CD4-positive, alpha-beta T cell treated with Interleukin-4 for 4 hours (primary cell): ENCODE measurements around the gene FRMD4B.

Source experiments
- DNase-seq: peaks from one replicate; pipeline ENCODE4 v3.0.0-alpha.2; 2020

Gene FRMD4B

GRCh38 chr3:69385723-69386555 lies at the start of gene FRMD4B:
Gene FRMD4B (minus strand): TSS chr3:69386088. CDS start chr3:69385989, 99 bp downstream.
- no peak for DNase-seq

DNA sequence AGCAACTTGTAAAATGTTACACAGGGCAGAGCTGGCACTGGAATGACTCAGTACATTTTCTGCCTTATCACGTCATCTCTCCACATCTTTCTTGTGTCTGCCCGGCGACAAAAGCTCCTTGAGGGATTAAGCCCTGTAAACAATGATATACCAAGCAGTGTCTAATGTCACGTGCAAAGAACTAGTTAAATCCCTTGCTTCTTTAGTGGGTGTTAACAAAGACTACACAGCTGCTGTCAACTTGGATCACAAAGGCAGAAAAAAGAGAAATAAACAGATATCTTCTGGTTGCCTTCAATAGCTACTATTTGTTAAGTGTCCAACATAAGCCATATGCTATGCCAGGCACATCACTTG lies 48.1 kb upstream of the FRMD4B start:
- no peak for DNase-seq

DNA sequence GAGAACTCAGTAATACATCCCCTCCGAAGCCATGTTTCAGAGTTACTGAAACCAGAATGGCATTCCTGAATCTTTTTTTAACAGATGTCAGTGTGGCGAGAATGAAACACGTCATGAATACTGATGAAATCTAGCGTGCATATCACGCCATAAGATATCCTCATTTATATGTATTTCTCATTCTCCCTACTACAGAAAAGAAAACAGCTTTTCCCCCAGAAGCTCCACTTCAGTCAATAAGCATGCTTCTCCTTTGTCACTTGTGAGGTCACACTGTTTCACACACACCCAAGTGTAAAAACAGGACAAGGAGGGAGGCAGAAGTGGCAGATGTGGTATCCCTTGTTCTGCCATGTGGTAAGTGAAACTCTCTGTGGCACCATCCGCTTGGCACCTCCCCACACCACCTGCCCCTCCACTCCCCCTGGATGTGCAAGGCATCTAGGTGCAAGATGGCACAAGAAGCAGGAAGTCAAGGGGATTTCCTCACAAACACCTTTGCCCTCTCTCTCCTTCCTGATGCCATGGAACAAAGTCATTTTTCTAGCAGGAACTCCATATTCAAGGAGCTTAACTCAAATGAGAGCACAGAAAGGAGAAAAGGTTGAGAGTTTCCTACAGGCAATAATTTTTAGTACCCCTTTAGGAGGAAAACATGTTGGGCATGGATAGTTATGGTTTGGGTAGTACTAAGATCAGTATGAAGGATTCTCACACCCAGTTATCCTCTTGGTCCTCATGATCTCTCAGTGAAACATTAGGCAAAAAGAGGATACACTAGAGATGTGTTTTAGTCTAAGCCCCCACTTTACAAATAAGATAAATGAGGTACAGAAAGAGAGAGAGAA lies 47.5 kb upstream of the FRMD4B start:
- no peak for DNase-seq

DNA sequence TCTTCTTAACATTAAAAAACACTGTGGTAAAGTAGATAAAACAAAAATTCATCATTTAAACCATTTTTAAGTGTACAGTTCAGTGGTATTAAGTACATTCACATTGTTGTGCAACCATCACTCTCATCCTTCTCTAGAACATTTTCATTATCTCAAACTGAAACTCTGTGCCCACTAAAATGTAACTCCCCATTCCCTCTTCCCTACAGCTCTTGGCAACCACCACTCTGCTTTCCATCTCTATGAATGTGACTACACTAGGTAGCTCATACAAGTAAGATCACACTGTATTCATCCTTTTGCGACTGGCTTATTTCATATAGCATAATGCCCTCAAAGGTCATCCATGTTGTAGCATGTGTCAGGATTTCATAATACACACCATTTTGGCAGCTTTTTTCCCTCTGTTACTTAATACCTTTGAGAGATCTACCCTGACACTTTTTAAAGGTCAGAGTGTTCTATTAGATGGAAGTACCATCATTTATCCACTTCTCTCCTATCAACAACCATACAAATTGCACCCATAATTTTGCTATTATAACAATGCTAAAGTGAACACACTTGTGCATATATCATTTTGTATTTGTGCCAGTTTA lies 42.9 kb upstream of the FRMD4B start:
- no peak for DNase-seq

- no peak for DNase-seq
Observed at GRCh38 chr3:69426967-69427304, 41.0 kb upstream of the FRMD4B start.

GRCh38 chr3:69426291-69426966 lies 40.5 kb upstream of the FRMD4B start:
- DNase-seq = no peak

- DNase-seq = peak; percentile 14
Observed at GRCh38 chr3:69425249-69425648, 39.4 kb upstream of the FRMD4B start.

GRCh38 chr3:69423463-69424155 lies 37.7 kb upstream of the FRMD4B start:
- DNase-seq = no peak

GRCh38 chr3:69422751-69423150 lies 36.9 kb upstream of the FRMD4B start:
- no peak for DNase-seq

- no peak for DNase-seq
Observed at GRCh38 chr3:69420781-69421520, 35.1 kb upstream of the FRMD4B start.

GRCh38 chr3:69419276-69419675 lies 33.4 kb upstream of the FRMD4B start:
- DNase-seq = no peak

GRCh38 chr3:69417541-69418078 lies 31.7 kb upstream of the FRMD4B start:
- DNase-seq = no peak

DNA sequence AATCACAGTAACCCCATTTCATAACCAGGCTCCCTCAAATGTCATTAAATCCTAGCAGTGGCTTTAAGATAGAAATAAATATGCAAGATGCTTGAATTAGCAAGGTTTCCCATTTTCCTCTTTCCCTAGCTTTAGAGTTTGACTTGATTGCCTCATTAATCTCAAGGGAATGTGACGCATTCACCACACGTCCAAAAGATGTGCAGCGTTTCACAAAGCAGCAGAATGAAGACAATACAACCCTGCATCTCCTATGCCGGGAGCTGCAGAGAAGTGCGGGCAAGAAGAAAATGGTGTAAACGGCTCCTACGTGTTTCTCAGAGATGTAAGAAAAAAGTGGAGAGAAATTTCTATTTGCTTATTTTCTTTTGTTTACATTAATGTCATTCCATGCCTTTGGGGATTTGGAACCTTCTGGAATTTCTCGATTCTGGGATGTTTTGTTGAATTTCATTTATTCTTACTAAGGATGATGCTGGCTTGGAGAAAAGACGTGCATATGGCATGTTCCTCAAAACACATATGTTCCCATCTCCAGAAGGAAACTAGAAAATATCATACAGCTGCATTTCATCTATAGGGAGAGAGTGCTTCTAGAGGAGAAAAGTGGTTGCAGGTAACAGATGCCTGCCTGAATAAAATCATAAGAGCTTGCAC lies 27.8 kb upstream of the FRMD4B start:
- DNase-seq = no peak

GRCh38 chr3:69411346-69411745 lies 25.5 kb upstream of the FRMD4B start:
- DNase-seq = no peak

- peak; percentile 62 for DNase-seq
Observed at GRCh38 chr3:69410301-69410700, 24.4 kb upstream of the FRMD4B start.

- DNase-seq = no peak
Observed at GRCh38 chr3:69409831-69410230, 23.9 kb upstream of the FRMD4B start.

DNA sequence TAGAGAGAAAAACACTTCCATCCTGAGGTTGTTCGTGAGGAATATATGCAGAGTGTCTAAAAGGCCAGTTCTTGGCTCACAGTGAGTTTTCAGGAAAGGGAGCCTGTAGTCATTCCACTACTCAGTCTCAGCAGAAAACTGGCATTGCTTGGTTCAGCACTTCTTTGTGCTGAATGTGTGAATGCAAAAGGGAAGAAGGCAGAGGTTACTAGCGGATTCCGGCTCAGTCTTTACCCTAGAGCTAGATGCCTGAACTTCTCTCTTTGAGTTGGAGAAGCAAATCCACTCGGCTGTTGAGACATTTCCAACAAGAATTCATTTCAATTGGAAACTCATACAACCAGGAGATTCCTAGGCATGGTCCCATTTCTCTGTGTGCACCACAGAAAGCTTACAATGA lies 23.1 kb upstream of the FRMD4B start:
- no peak for DNase-seq

DNA sequence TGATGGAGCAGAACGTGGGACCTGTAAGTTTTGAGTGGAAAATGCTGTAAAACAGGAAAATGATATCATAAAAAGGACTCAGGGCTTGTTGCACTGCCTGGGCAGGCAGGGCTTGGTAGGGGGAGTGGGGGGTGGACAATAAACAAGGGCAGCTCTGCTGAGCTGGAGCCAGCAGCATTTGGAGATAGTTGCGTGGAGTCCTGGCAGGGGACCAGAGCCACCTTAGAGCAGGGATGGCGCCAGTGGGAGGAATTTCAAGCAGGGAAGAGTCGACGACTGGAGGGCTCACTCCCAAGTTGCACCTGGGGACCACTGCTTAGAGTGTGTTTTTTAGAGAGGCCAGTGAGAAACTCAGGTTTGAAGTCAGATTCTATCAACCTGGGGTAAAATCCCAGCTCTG lies 22.7 kb upstream of the FRMD4B start:
- no peak for DNase-seq

- DNase-seq = no peak
Observed at GRCh38 chr3:69407908-69408307, 22.0 kb upstream of the FRMD4B start.

DNA sequence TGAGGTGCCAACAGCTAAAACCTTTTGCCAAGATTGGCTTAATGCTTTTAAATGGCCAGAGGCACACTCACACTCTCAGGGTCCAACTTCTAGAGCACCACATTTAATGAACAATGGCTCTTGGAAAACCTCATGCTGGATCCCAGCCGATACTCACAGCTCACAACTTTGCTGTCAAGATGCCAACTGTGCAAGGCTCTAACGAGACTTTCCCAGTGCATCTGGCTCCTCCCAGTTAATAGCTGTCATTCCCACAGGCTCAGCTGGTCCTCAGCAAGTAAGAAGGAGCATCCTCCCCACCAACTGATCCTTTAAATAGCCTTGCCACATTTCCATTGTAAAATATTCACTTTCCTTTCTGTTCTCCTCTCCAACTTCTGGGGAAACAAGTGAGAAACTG lies 20.3 kb upstream of the FRMD4B start:
- no peak for DNase-seq

GRCh38 chr3:69405067-69405466 lies 19.2 kb upstream of the FRMD4B start:
- DNase-seq = no peak
